Chondrocyte (in vitro differentiated cells): ENCODE data around the gene GLS. TPM values are rescaled to one million over a fixed set of nuclear protein-coding genes. Genes with fewer than 3 reads are reported as not detected.

Experiments
- DNase-seq: peaks from one replicate; pipeline ENCODE4 v3.0.0; 2021; ENCODE audit warnings: mixed read lengths, low spot score
- H3K27ac Mint-ChIP-seq: one replicate; pipeline ENCODE4 v1.8.0; 2021; ENCODE audit warnings: mild to moderate bottlenecking, moderate library complexity, mixed read lengths; ENCODE audit not compliant: unreplicated experiment
- H3K27me3 Mint-ChIP-seq: 2 replicates; pipeline ENCODE4 v1.8.0; 2021; ENCODE audit warnings: low read depth, mixed read lengths
- H3K36me3 Mint-ChIP-seq: 2 replicates; pipeline ENCODE4 v1.8.0; 2021; ENCODE audit warnings: low read depth, mixed read lengths
- H3K4me1 Mint-ChIP-seq: 2 replicates; pipeline ENCODE4 v1.8.0; 2021; ENCODE audit warnings: low read depth, mild to moderate bottlenecking, mixed read lengths
- H3K4me3 Mint-ChIP-seq: one replicate; pipeline ENCODE4 v1.8.0; 2021; ENCODE audit warnings: mild to moderate bottlenecking, moderate library complexity, mixed read lengths; ENCODE audit not compliant: unreplicated experiment
- H3K9me3 Mint-ChIP-seq: 2 replicates; pipeline ENCODE4 v1.8.0; 2021; ENCODE audit warnings: low read depth, mixed read lengths
- CTCF ChIP-seq: fragments of 200-600 bp; sonication (generic); IDR thresholded peaks from 2 replicates; pipeline ENCODE4 v1.5.0; 2021; ENCODE audit warnings: antibody characterized with exemption, mild to moderate bottlenecking, moderate library complexity
- total RNA-seq: library from RNA; stranded (reverse); gene quantifications from 3 replicates; pipeline ENCODE4 v1.2.1, GENCODE V29; 2021

Gene GLS
- total RNA-seq, 1 donor from 2014 or later: 234 TPM

- no peaks in the 10 kb centered on the region for H3K9me3 Mint-ChIP-seq
- H3K4me1 Mint-ChIP-seq: peaks cover 81% of the 10 kb centered on the region
- no peaks in the 10 kb centered on the region for H3K27me3 Mint-ChIP-seq
- peak overlapping the region; percentile 87 for H3K27ac Mint-ChIP-seq
- no peak for TF ChIP-seq CTCF
- H3K4me3 Mint-ChIP-seq: no peak overlapping the region
- no peaks in the 10 kb centered on the region for H3K36me3 Mint-ChIP-seq
- DNase-seq: no peak
Measured at GRCh38 chr2:190837420-190837819, 43.2 kb upstream of the GLS start.

- Mint-ChIP-seq H3K9me3 (no peaks in the 10 kb centered on the region), H3K4me3 (no peak overlapping the region), H3K36me3 (no peaks in the 10 kb centered on the region), H3K4me1 (peaks cover 85% of the 10 kb centered on the region), H3K27ac (peak overlapping the region; percentile 87), H3K27me3 (no peaks in the 10 kb centered on the region)
- TF ChIP-seq CTCF: no peak
- no peak for DNase-seq
Measured at GRCh38 chr2:190837952-190838361, 42.7 kb upstream of the GLS start.

- DNase-seq: no peak
- peaks cover 85% of the 10 kb centered on the region for H3K4me1 Mint-ChIP-seq
- H3K36me3 Mint-ChIP-seq: no peaks in the 10 kb centered on the region
- no peaks in the 10 kb centered on the region for H3K9me3 Mint-ChIP-seq
- H3K27ac Mint-ChIP-seq: peak overlapping the region; percentile 87
- no peaks in the 10 kb centered on the region for H3K27me3 Mint-ChIP-seq
- H3K4me3 Mint-ChIP-seq: no peak overlapping the region
- TF ChIP-seq CTCF: no peak
Measured at GRCh38 chr2:190838492-190838910, 42.1 kb upstream of the GLS start.

- no peaks in the 10 kb centered on the region for H3K9me3 Mint-ChIP-seq
- H3K27ac Mint-ChIP-seq: peak overlapping the region; percentile 74
- no peak overlapping the region for H3K4me3 Mint-ChIP-seq
- no peak for DNase-seq
- H3K36me3 Mint-ChIP-seq: no peaks in the 10 kb centered on the region
- TF ChIP-seq CTCF: no peak
- peaks cover 79% of the 10 kb centered on the region for H3K4me1 Mint-ChIP-seq
- no peaks in the 10 kb centered on the region for H3K27me3 Mint-ChIP-seq
Measured at GRCh38 chr2:190840569-190841172, 40.0 kb upstream of the GLS start.

GRCh38 chr2:190841707-190842505 lies 38.7 kb upstream of the GLS start:
- peaks cover 68% of the 10 kb centered on the region for H3K4me1 Mint-ChIP-seq
- H3K36me3 Mint-ChIP-seq: no peaks in the 10 kb centered on the region
- no peaks in the 10 kb centered on the region for H3K27me3 Mint-ChIP-seq
- no peaks in the 10 kb centered on the region for H3K9me3 Mint-ChIP-seq
- TF ChIP-seq CTCF: peak; percentile 22
- DNase-seq: no peak
- H3K4me3 Mint-ChIP-seq: no peak overlapping the region
- H3K27ac Mint-ChIP-seq: peak overlapping the region; percentile 86
